GM18502 (cell line): ENCODE results near the gene RTN3.

Experiments used
- ATAC-seq: cut with Tn5 transposase; IDR thresholded peaks from one replicate; pipeline ENCODE4 v1.9.1; 2021; ENCODE audit warnings: mild to moderate bottlenecking; ENCODE audit not compliant: unreplicated experiment, poor library complexity

Gene RTN3

DNA sequence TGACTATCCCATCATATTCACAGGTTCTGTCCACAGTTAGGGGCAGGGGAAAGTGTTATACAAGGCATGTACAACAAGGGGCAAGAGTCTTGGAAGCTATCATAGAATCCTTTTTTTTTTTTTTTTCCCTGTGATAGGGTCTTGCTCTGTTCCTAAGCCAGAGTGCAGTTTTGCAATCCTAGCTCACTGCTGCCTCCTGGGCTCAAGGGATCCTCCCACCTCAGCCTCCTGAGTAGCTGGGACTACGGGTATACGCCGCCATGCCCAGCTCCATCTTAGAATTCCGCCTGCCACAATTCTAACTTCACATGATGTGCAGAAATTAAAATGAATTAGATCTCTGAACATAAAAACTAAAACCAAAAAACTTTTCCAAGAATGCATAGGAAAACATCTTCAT lies 55.6 kb downstream of the RTN3 start:
- no peak for ATAC-seq

DNA sequence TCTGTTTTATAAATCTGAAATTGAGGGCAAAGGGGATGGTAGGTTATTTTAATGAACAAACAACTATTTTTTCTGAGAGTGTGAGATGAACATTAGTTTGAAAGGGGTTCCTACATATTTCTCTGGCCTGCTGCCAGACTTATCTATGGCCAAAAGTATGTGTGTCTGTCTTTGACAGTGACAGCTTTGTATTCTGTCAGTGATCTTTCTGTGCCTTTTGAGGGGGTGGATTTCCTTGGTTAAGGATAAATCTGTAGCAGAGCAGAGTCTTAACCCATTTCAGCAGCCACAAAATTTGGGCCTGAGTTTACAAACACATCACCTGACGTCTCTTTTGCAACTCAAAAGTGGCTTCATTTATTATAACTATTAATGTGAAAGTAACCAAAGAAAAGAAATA lies 56.4 kb downstream of the RTN3 start:
- no peak for ATAC-seq

DNA sequence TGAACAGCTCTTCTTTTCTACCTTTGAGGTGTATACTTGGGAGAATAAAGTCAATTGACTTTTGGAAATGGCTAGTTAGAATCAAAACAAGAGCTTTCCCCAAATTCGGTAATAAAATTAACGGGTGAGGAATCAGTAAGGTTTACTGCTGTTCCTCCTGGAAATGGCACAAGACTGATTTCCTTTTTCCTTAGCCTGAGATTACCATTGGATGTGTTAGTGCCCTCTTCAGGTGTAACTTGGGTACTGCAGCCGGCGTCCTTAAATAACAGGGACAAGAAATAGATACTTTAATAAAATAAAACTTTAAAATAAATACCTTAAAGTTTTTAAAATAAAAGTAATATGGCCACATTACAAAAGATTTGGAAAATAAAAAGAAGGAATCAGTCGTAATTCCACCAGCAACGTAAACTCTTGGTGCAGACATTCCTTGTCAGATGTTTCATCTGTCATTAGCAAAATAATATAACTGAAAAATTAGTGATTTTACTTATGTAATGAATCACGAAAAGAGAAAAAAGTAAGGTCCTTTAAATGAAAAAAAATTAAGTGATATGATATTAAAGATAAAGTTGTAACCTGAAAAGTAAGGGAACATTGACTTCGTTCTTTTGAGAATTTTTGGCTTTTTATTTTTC lies 57.5 kb downstream of the RTN3 start:
- no peak for ATAC-seq

DNA sequence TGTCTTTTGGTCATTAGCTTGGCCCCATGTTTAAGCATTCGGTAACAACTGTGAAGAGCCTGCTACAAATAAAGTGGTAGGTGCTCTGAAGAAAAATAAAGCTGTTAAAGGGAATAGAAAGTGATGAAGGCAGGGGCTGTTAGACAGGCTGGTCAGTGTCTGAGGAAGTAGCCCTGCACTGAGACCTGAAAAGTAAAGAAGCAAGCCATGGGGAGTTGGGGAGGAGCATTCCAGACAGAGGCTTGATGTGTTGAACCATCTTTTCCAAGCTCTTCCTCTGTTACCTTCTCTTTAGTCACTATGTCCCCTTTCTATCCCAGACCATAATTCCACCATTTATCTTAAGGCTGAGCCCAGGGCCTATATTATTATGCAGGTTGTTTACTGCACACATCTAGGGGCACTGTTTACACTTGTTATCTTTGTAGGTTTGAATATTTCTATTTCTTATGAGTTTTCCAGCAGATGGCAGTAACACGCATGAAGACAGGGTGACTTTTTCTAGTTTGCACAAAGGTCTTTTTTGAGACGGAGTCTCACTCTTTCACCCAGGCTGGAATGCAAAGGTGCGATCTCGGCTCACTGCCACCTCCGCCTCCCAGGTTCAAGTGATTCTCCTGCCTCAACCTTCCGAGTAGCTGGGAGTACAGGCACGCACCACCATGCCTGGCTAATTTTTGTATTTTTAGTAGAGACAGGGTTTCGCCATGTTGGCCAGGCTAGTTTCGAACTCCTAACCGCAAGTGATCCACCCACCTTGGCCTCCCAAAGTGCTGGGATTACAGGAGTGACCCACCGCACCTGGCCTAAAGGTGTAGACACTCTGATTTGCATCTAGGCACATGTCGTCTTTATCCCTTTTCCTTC lies 64.2 kb downstream of the RTN3 start:
- no peak for ATAC-seq

DNA sequence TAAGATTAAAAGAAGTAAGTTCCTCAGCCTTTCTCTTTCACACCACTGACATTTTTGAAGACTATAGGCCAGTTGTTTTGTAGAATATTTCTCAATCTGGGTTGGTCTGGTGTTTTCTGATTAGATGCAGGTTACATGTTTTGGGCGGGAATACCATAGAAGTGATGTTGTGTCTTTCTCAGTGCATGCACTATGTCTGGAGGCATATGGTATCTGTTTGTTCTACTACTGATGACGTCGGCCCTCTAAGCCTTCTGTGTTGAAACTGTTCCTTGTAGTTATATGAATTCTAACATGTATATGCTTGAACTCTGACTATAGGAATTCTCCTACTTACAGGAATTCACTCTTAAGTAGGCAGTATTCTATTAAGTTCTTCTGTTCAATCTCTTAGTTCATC lies 65.7 kb downstream of the RTN3 start:
- ATAC-seq: no peak

DNA sequence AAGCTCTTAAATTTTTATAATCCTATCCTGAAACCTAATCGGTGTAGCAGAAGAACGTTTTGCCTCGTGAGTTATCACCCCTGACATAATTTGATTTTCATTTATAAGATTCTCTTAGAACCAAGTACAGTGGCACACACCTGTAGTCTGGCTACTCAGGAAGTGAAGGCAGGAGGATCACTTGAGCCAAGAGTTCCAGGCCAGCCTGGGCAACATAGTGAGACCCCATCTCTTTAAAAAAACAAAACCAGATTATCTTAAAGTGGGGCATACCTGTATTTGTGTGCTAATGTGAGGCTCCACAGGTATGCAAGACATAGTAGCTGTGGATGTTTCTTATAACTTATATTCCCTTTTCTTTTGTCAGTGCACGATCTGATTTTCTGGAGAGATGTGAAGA lies 68.3 kb downstream of the RTN3 start:
- no peak for ATAC-seq

DNA sequence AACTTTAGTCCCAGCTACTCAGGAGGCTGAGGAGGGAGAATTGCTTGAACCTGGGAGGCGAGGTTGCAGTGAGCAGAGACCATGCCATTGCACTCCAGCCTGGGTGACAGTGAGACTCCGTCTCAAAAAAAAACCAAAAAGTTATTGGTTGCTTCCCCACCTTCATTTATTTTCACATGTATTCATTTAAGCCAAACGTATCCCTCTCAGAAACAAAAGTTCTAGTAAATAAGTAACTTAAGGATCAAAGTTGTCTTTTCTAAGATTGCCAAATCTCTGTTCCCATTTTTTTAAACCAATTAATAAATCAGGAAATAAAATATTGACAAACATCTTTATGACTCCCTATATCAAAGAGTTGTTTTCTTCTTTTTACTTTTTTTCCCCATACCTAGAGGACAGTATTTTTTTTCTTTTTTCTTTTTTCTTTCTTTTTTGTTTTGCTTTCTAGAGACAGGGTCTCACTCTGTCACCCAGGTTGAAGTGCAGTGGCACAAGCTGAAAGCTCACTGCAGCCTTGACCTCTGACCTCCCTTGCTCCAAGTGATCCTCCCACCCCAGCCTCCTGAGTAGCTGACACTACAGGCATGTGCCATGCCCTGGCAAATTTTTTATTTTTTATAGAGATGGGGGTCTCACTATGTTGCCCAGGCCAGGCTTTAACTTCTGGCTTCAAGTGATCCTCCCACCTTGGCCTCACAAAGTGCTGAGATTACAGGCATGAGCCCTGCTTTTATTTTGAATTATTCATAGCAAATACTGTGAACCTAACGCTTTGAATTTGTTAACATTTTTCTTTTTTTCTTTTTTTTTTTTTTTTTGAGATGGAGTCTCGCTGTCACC lies 75.8 kb downstream of the RTN3 start:
- no peak for ATAC-seq

DNA sequence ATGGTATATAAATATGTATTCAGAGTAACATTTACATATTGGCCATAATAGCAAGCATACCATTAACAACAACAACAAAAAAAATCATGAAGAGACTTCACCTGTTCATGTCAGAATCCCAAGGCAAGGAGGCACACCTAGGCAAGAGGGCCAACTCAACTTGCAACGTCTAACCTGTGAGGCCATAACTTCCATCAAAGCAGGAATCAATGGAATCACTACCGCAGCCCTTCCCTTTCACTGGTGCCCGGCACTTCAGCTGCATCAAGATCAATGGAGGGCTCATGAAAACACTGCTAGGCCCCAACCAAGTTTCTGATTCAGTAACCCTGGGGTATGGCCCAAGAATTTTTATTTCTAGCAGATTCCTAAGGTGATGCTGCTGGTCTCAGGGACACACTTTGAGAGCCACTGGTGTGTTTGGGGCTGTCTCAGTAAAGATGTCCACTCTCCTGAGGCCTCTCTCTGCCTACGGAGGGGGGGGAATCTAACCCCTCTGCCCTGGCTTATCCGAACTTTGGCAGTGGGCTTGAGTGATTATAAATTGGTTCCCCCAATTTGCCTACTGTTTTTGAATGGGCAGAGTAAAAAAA lies 79.3 kb downstream of the RTN3 start:
- no peak for ATAC-seq

DNA sequence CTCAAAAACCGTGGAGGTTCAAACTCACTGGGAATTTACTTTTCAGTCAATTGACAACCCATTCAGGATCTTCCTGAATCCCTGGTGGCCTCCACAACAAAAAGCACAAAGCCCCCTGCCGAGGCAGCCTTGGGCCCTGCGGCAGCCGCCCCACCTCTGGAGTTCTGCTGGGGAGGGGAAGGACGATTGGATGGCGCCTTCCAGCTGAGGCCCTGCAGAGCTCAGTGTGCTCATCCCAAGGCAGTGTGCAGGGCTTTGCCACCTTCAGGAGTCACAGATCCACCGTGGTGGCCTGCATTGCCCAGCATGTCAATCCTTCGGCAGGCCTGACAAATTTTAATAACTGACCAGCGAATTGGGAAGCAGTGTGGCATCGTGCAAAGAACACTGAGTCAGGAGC lies 79.9 kb downstream of the RTN3 start:
- no peak for ATAC-seq

DNA sequence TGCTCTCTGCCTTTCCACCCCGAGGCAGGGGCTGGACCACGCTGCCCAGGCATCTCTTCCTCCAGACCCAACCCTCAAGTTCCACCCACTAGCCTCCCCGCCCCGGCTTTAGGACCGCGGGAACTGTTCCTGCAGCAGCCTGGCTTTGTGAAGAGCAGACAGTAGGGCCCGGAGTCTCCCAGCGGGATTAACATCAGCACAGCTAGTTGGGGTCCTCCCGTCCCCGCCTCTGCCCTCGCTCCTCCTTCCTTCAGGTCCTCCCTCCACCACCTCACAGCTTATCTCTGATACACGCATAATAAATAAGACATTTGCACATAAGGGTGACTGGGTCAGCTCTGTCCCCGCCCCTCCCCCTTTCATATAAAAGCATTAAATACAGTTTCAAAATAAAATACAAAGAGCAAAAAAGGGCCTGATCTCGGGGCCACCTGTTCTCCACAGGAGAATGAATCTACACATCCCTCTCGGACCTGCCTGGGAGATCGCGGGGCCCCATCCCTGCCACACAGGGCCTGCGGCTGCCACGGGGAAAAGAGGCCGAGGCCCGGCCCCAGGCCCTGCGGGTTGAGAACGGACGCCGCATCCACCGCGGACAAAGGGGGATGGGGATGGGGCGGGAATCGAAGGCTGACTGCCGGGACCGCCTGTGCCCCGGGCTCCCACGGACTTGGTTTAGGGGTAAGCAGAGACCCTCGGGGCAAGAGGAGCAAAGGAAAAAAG lies 80.8 kb downstream of the RTN3 start:
- ATAC-seq: no peak

DNA sequence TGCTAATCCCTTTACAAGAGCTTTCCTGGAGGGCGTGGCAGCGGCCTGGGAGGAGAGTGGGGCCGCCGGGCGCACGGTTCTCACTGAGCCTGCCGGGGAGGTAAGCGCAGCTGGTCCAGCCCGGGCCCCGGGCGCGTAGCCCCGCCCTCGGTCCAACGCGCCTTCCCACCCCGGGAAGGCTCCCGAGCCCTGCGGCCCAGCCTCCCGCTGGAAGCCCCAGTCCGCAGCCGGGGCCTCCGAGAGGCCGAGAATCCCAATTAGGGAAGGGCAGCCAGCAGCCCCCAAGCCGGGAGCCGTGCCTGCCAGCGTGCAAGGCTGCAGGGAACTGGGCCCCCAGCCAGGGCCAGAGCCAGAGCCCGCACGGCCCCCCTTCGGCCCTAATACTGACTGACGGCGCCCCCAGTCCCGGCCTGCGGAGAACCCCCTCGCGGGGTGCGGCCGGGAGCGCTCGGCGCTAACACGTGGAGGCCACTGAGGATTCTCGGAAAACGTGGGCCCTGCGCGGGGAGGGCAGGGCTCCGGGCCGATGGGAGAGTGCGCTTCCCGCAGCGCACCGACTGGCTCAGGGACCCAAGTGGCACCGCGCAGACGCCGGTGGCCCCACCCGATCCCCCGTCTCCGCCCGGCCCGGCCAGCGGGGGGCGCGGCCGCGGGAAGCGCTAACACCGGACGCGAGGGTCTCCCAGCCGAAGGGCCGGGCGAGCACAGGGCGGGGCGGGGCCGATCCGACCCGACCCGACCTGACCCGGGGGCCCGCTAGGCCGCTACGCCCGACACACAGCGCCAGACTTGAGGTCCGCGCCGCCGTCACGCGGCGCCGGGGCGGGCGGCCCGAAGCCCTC lies 81.6 kb downstream of the RTN3 start:
- no peak for ATAC-seq

DNA sequence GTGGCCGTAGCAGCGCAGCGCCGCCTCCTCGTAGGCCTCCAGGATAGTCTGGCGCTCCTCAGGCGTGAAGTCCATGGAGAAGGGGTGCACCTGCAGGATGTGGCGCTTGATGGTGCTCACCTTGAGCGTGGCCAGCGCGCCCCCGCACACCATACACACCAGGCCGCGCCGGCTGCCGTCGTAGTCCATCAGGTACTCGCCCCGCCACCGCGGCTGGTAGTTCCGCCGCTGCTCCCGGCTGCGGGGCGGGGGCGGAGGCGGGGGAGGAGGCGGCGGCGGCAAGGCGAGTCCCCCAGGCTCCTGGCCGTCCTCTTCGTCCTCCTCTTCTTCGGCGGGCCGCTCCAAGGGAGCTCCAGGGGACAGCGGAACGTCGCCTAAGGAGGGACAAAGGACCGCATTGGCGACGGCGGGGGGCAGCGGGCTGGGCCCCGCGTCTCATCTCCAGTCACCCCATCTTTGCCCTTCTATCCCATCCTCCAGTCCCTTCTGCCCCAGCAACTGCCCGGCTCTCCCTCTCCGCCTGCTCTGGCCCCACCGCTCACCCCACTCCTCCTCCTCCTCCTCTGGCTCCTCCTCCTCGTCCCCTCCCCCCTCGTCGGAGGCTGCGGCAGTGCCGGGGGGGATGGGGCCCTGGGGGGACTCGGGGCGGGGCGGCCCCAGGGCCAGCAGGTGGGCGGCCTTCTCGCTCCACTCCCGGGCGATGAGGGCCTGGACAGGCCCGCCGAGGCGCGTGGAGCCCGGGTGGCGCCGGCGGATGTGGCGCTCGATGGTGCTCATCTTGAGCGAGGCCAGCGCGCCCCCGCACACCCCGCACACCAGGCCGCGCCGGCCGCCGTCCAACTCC lies 82.4 kb downstream of the RTN3 start:
- ATAC-seq: no peak

DNA sequence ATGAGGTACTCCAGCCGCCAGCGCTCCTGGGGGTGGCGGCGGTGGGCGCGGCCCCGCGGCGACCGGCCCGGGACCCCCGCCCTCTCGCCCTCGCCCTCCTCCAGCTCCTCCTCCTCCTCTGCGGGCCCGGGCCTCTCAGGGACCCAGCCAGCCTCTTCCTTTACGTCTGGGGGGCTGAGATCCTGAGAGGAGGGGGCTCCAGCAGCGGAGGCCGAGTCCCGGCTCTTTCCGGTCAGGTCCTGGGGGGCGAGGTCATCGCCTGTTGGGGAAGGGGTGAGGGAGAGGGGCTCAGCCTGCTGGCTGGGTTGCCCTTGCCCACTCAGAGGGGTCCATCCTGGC lies 83.0 kb downstream of the RTN3 start:
- ATAC-seq: no peak

DNA sequence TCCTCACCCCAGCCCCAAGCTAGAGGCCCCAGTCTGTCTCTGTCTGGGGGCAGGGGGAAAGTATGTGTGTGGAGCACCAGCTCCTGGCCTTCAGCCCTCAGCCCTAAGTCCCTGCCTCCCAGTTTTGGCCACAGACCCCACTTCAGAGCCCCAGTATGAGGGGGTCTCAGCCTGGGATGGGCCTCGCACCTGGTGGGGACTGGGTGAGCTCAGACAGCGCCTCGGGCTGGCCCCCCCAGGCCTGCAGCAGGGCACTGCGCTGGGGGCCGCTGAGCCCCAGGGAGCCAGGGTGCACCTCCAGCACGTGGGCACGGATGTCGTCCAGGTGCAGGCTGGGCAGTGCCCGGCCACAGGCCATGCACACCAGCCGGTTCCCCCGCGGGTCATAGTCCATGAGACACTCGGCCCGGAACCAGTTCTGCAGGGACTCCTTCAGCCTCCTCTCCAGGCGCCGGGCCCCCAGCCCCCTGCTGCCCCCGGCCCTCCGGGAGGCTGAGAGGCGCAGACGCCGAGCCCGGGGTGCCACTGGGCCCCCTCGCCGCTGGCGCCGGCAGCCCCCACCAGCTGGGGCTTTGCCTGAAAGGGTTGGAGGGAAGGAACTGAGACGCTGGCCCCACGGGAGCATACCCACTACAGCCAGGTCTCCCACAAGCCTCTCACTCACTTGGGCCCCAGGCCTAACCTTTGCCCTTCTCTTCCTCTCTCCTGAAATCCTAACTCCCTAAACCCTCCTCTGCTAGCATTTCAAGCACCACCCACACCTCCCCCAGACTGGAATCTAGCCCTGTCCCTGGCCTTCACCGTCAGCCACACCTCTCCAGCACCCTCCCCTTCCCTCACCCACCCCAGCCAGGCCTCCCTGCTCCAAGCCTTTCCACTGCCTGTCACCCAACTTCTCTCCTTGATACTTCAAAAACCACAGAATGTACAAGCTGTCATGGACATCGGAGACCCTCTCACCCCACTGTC lies 83.7 kb downstream of the RTN3 start:
- ATAC-seq: no peak

DNA sequence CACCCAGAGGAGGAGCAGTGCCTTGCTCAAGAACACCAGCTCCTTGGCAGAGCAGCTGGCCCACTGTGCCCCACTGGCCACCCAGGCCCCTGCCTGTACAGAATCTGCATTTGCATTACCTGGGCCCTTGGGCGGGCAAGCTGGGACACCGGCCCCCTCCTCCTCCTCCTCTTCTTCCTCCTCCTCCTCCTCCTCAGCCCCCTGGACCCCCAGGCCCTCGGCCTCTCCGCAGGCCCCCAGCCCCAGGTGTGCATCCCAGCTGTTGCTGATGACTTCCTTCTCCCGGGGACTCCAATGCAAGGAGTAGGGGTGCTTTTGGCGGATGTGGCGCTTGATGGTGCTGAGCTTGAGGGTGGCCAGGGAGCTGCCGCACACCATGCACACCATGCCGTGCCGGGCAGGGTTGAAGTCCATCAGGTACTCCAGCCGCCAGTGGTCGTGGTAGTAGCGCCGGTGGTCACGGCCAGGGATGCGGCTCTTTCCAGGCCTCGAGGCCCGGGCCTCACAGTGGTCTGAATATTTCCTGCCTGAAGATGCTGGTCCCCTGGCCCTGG lies 84.5 kb downstream of the RTN3 start:
- ATAC-seq: no peak

DNA sequence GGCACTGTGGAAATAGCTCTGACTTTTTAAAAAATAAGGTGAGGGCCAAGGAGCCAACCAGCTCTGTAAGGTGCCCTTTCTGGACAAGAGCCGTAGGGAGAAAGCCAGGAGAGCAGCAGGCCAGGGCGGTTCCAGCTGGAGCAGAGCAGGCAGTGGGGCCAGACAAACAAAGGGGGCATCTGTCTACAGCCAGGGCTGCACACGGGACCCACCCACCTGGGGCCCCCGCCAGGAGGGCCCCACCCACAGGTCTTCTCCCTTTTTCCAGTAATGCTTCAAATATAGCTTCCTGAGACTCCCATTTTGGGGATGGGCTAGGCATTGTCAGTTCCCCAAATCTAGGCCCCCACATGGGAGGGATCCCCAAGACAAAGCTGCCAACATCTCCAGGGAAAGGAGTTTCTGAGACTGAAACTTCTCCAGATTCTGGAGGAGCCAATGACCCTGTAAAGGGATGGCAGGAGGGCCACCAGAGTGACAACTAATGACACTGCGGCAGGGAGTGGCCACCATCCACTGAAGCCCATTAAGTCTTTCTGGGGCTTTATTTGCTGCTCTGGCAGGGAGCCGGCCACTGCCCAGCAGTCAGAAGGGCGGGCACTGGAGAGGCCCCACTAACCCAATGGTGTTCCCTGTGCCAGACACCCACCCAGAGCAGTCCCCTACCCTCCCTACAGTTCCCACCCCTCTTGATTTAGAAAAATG lies 85.4 kb downstream of the RTN3 start:
- ATAC-seq: no peak

DNA sequence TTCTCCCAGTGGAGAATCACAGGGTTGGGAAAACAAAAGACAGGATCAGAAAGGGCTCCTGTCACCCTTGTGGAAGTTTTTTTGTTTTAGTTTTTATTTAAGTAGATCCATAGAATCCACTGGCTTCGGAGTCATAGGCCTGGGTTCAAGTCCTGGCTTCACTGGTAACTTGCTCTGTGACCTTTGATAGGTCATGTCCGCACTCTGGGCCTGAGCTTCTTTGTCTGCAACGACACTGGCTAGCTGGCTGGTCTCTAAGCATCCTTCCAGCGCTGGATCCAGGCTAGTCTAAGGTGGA lies 85.9 kb downstream of the RTN3 start:
- ATAC-seq: no peak
